Keratinocyte (primary cell): ENCODE results near the gene NME8. TPM values are rescaled to one million over a fixed set of nuclear protein-coding genes. Genes with fewer than 3 reads are reported as not detected.

Experiments used
- DNase-seq: peaks from one replicate; pipeline ENCODE4 v3.0.0-alpha.2; 2011; ENCODE audit warnings: low read depth, missing footprints, low spot score
- FAIRE-seq: peaks from 2 replicates; lab custom pipeline; 2011; peaks lifted over from hg19 to GRCh38; lab: Jason Lieb, UNC
- H2AFZ ChIP-seq: 2 replicates; pipeline ENCODE4 v1.6.0; 2012; ENCODE audit warnings: low read length, control low read depth, inconsistent platforms; ENCODE audit not compliant: control insufficient read depth
- H3K27ac ChIP-seq: 2 replicates; pipeline ENCODE4 v1.5.1; 2011; ENCODE audit warnings: low read length; ENCODE audit not compliant: control insufficient read depth, insufficient read depth
- H3K27me3 ChIP-seq: 3 replicates; pipeline ENCODE4 v1.6.0; 2011; ENCODE audit warnings: low read length; ENCODE audit not compliant: control insufficient read depth, insufficient read depth; ENCODE audit errors: extremely low read depth
- H3K36me3 ChIP-seq, 2 experiments: 2 replicates in 1 of 2; 3 replicates in 1 of 2; pipeline ENCODE4 v1.5.1; 2011; ENCODE audit warnings: low read length in 2 of 2, mild to moderate bottlenecking in 1 of 2; ENCODE audit not compliant: control insufficient read depth in 2 of 2, insufficient read depth in 2 of 2; ENCODE audit errors: extremely low read depth in 1 of 2
- H3K4me1 ChIP-seq: 3 replicates; pipeline ENCODE4 v1.5.1; 2011; ENCODE audit warnings: low read length; ENCODE audit not compliant: control insufficient read depth, insufficient read depth; ENCODE audit errors: extremely low read depth
- H3K4me2 ChIP-seq: 3 replicates; pipeline ENCODE4 v1.6.0; 2011; ENCODE audit warnings: low read depth, low read length; ENCODE audit not compliant: control insufficient read depth, insufficient read depth; ENCODE audit errors: extremely low read depth
- H3K4me3 ChIP-seq, 3 experiments: fragments of 200-600 bp in 1 of 3; sonication (generic) in 1 of 3; 2 replicates in 2 of 3; 3 replicates in 1 of 3; pipeline ENCODE4 v1.5.1; 2011 to 2016; ENCODE audit warnings: low read length in 3 of 3, mild to moderate bottlenecking in 3 of 3, control low read depth in 2 of 3, inconsistent platforms in 1 of 3, low read depth in 1 of 3, mixed read lengths in 1 of 3, mixed run types in 1 of 3, moderate library complexity in 1 of 3; ENCODE audit not compliant: control insufficient read depth in 2 of 3, insufficient read depth in 2 of 3; ENCODE audit errors: extremely low read depth in 1 of 3
- H3K79me2 ChIP-seq: 2 replicates; pipeline ENCODE4 v1.6.0; 2012; ENCODE audit warnings: low read length; ENCODE audit not compliant: control insufficient read depth, insufficient read depth
- H3K9ac ChIP-seq: 3 replicates; pipeline ENCODE4 v1.6.0; 2011; ENCODE audit warnings: low read length; ENCODE audit not compliant: control insufficient read depth, insufficient read depth; ENCODE audit errors: extremely low read depth
- H3K9me1 ChIP-seq: 3 replicates; pipeline ENCODE4 v1.6.0; 2011; ENCODE audit warnings: low read length; ENCODE audit not compliant: control insufficient read depth, insufficient read depth; ENCODE audit errors: extremely low read depth
- H3K9me3 ChIP-seq: 2 replicates; pipeline ENCODE4 v1.5.1; 2012; ENCODE audit warnings: low read depth, low read length; ENCODE audit not compliant: control insufficient read depth
- H4K20me1 ChIP-seq: 3 replicates; pipeline ENCODE4 v1.6.0; 2011; ENCODE audit warnings: low read length; ENCODE audit not compliant: control insufficient read depth, insufficient read depth; ENCODE audit errors: extremely low read depth
- CTCF ChIP-seq, 3 experiments: IDR thresholded peaks in 1 of 3; conservative IDR thresholded peaks in 1 of 3; optimal IDR thresholded peaks in 1 of 3; 2 replicates in 2 of 3; 3 replicates in 1 of 3; pipeline versions ENCODE3 to v1.5.1; 2011; ENCODE audit warnings: low read length in 3 of 3, mild to moderate bottlenecking in 3 of 3, moderate library complexity in 2 of 3, control low read depth in 1 of 3, inconsistent platforms in 1 of 3; ENCODE audit not compliant: insufficient read depth in 2 of 3; ENCODE audit errors: extremely low read depth in 1 of 3
- EZH2 ChIP-seq: IDR thresholded peaks from one replicate; pipeline ENCODE4 v1.6.1; 2012; ENCODE audit warnings: inconsistent platforms, mild to moderate bottlenecking, low read length, moderate library complexity
- dilution Hi-C: fragments of 300-500 bp; cut with MboI; formaldehyde crosslinking; loops from one replicate; pipeline ENCODE4 v1.7.0; 2020; ENCODE audit warnings: low sequenced_read_pairs; ENCODE audit not compliant: extremely low pct_ligation_motif_present
- polyA plus RNA-seq, 5 experiments: library from polyadenylated mRNA; depleted of rRNA in 3 of 5; stranded (reverse) in 3 of 5; stranded (forward) in 1 of 5; unstranded in 1 of 5; fragments of >200 nt; gene quantifications; 1 replicate in 1 of 5; 2 replicates in 3 of 5; 3 replicates in 1 of 5; pipeline versions ENCODE4 v1.2.1 to v1.2.3, GENCODE V29; 2011 to 2012; ENCODE audit warnings: missing spikeins in 2 of 5, low read depth in 1 of 5, low replicate concordance in 1 of 5

Gene NME8
- polyA plus RNA-seq, 1 donor (not counting 4 experiments of a cell fraction or from before 2014, with no cell fraction given), result not detected

GRCh38 chr7:37833818-37834146 is 14.6 kb upstream of the NME8 start:
- dilution Hi-C loops, result no loop called here
- Histone ChIP-seq H3K27ac (no peak overlapping the region), H3K4me3 (no peak overlapping the region), H3K4me2 (no peak overlapping the region), H3K79me2 (no peaks in the 10 kb centered on the region), H2AFZ (no peak overlapping the region), H4K20me1 (no peaks in the 10 kb centered on the region), H3K4me1 (no peaks in the 10 kb centered on the region), H3K9ac (no peak overlapping the region), H3K9me1 (no peaks in the 10 kb centered on the region), H3K27me3 (no peaks in the 10 kb centered on the region), H3K9me3 (no peaks in the 10 kb centered on the region), H3K36me3 (no peaks in the 10 kb centered on the region)
- TF ChIP-seq EZH2 (no peak), CTCF (optimal IDR thresholded peaks at IDR 0.05 in 1 of 3, IDR thresholded peaks at IDR 0.05 in 1 of 3, conservative IDR thresholded peaks at IDR 0.05 in 1 of 3; ENCODE audit: extremely low read depth in 1 of 3, insufficient read depth in 2 of 3, low read length in 3 of 3) (no peak)
- no peak for FAIRE-seq
- DNase-seq, result no peak

- no peak overlapping the region for H2AFZ ChIP-seq
- H3K9me1 ChIP-seq, result no peaks in the 10 kb centered on the region
- no peak overlapping the region for H3K9ac ChIP-seq
- no peak for FAIRE-seq
- no peaks in the 10 kb centered on the region for H3K4me1 ChIP-seq
- no peaks in the 10 kb centered on the region for H3K27me3 ChIP-seq
- H3K4me3 ChIP-seq, result no peak overlapping the region
- H4K20me1 ChIP-seq, result no peaks in the 10 kb centered on the region
- no peaks in the 10 kb centered on the region for H3K79me2 ChIP-seq
- no peak overlapping the region for H3K27ac ChIP-seq
- no peak for DNase-seq
- dilution Hi-C loops, result no loop called here
- H3K9me3 ChIP-seq, result peaks cover 3% of the 10 kb centered on the region
- no peaks in the 10 kb centered on the region for H3K36me3 ChIP-seq
- H3K4me2 ChIP-seq, result no peak overlapping the region
- TF ChIP-seq EZH2, result no peak
- no peak for TF ChIP-seq CTCF (optimal IDR thresholded peaks at IDR 0.05 in 1 of 3, IDR thresholded peaks at IDR 0.05 in 1 of 3, conservative IDR thresholded peaks at IDR 0.05 in 1 of 3; ENCODE audit: extremely low read depth in 1 of 3, insufficient read depth in 2 of 3, low read length in 3 of 3)
These were observed 5.1 kb downstream of the NME8 start for GRCh38 chr7:37853468-37853867.
